ENCODE measurements around the gene SIDT1.

GRCh38 chr3:113498221-113499005, 33.9 kb upstream of the SIDT1 start:
- no peak for TF ChIP-seq CTCF (IDR thresholded peaks at IDR 0.05)
- TF ChIP-seq POLR2A (IDR thresholded peaks at IDR 0.05), result no peak
